ENCODE results near the gene COBL. TPM values are rescaled to one million over a fixed set of nuclear protein-coding genes. Genes with fewer than 3 reads are reported as not detected.

The COBL gene
- total and polyA plus RNA-seq, 2 of the 8 experiments (the other 6 are each of a cell fraction or from before 2014, with no cell fraction given), result 13.8 to 40.4 TPM

DNA sequence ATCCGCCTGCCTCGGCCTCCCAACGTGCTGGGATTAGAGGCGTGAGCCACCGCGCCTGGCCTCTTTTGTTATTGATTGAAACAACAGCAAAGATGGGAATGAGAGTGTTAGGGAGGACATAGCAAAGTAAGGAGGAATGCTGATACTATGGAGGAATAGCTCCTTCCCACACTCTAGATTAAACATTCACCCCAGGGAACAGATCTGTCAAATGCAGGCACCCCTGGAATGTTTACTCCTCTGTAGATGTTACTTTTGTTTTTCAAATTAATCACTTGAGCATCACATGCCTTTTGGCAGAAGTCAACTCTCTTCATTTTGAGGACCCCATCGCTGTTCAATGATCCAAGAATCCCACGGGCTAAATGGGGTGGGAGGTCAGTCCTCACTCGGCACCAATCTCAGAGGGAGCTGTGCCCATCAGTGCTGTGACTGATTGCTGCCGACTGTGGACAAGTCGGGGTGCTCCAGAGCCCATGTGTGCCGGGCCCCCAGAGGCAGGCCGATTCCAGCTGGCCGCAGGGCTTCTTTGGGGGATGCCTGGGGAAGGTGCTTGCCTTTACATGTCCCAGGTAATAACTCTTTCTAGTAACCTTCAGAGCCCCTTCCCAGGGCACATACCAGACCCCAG is 10.2 kb upstream of the COBL start:
- Histone ChIP-seq H3K4ac (replicated peaks; ENCODE audit: insufficient read length, low read depth, low read length) (peak overlapping the region; percentile 40), H4K8ac (ENCODE audit: extremely low read depth, insufficient read depth, low read length) (peak overlapping the region; percentile 95; the same call in 1 of the 2 replicates), H4K91ac (replicated peaks; ENCODE audit: insufficient read length, low read length) (peak overlapping the region; percentile 94), H4K5ac (ENCODE audit: insufficient read length, low read depth, low read length) (peak overlapping the region; percentile 76), H3K4me1 (replicated peaks in 1 of 4; ENCODE audit: control insufficient read depth in 3 of 4, insufficient read depth in 4 of 4, low read length in 3 of 4) (peaks cover 17 to 39% (median 31%) of the 10 kb centered on the region in 4 experiments), H3K18ac (ENCODE audit: extremely low read depth, low read length) (peak overlapping the region; percentile 99), H2AFZ (ENCODE audit: low read length) (no peak overlapping the region), H3K27me3 (replicated peaks in 1 of 4; ENCODE audit: control insufficient read depth in 3 of 4, extremely low read depth in 1 of 4, insufficient read depth in 3 of 4, low read length in 3 of 4) (peaks cover 0 to 3% (median 0%) of the 10 kb centered on the region in 4 experiments; a peak in 1 of 7 replicates), H2BK5ac (ENCODE audit: low read depth, low read length) (peak overlapping the region; percentile 100), H3K14ac (ENCODE audit: insufficient read length) (no peak overlapping the region), H4K20me1 (replicated peaks in 1 of 2; ENCODE audit: control insufficient read depth in 1 of 2, insufficient read depth in 2 of 2, low read length in 2 of 2) (no peaks in the 10 kb centered on the region), H3K9me3 (ENCODE audit: insufficient read depth in 2 of 2, low read depth in 1 of 2, low read length in 1 of 2) (no peaks in the 10 kb centered on the region), H3K27ac (ENCODE audit: low read depth, low read length) (peak overlapping the region; percentile 92), H2BK12ac (ENCODE audit: low read depth, low read length) (peak overlapping the region; percentile 100; the same call in 1 of the 2 replicates), H3K79me1 (ENCODE audit: low read depth, low read length) (no peaks in the 10 kb centered on the region), H2BK15ac (ENCODE audit: low read length) (no peak overlapping the region), H3K4me2 (ENCODE audit: insufficient read depth in 1 of 2, low read depth in 2 of 2, low read length in 2 of 2) (peak overlapping the region; percentile 61 to 69), H3K36me3 (ENCODE audit: control insufficient read depth in 2 of 4, insufficient read depth in 4 of 4, low read length in 3 of 4) (no peaks in the 10 kb centered on the region), H2BK20ac (ENCODE audit: low read length) (peak overlapping the region; percentile 77), H3K79me2 (ENCODE audit: control insufficient read depth in 1 of 2, insufficient read depth in 2 of 2, low read length in 2 of 2) (peaks cover 2 to 20% of the 10 kb centered on the region in 2 experiments; a peak in 3 of 4 replicates), H3K56ac (replicated peaks; ENCODE audit: insufficient read length, low read depth, low read length) (peak overlapping the region; percentile 78), H3K9ac (replicated peaks in 1 of 4; ENCODE audit: extremely low read depth in 1 of 4, low read depth in 3 of 4, low read length in 3 of 4) (peak overlapping the region in 2 of 4 experiments; percentile 55 to 61; a peak in 4 of 7 replicates), H3K4me3 (ENCODE audit: extremely low read depth in 1 of 4, insufficient read depth in 2 of 4, low read depth in 3 of 4, low read length in 4 of 4) (peak overlapping the region; percentile 1 to 46 (median 21); a peak in 5 of 8 replicates), H3K23ac (ENCODE audit: insufficient read length) (no peak overlapping the region), H2BK120ac (replicated peaks; ENCODE audit: low read depth, low read length) (peak overlapping the region; percentile 85), H3K23me2 (ENCODE audit: low read depth, low read length) (peaks cover 6% of the 10 kb centered on the region; the same call in 1 of the 2 replicates), H2AK5ac (ENCODE audit: low read depth, low read length) (peak overlapping the region; percentile 40)
- 3% methylated on average over 14 of the region's 14 CpGs; no CpG with 5 or more reads in 1 of the 2 experiments for WGBS, 2 experiments (ENCODE audit: extremely low coverage in 1 of 2, insufficient coverage in 1 of 2, insufficient read length in 1 of 2, insufficient replicate concordance in 2 of 2, low coverage in 1 of 2, low lambda C conversion rate in 2 of 2, missing lambda C conversion rate in 1 of 2)
- FAIRE-seq (peak; percentile 98), DNase-seq (ENCODE audit: low read depth in 1 of 2, low spot score in 2 of 2) (peak; percentile 82 to 84)
- ChIA-PET POLR2A (ENCODE audit: partially characterized antibody) (interaction anchor here (0.6 to 10.4 kb wide), 35 partner anchors 8 to 535 kb away, joined by 3 to 117 read pairs (median 6); no protein-coding TSS in a partner anchor), CTCF (ENCODE audit: partially characterized antibody) (interaction anchor here (0.7 to 6.4 kb wide), 14 partner anchors 8 to 184 kb away, joined by 3 to 42 read pairs (median 4); no protein-coding TSS in a partner anchor)
- TF ChIP-seq NANOG (IDR thresholded peaks at IDR 0.05; ENCODE audit: insufficient read depth, low read depth, low read length, poor library complexity, severe bottlenecking) (peak; percentile 68), SIN3A (conservative IDR thresholded peaks at IDR 0.05 in 1 of 2, IDR thresholded peaks at IDR 0.05 in 1 of 2; ENCODE audit: low read depth in 1 of 2, low read length in 2 of 2) (peak; percentile 74 to 88; a peak in 2 of 4 replicates), CBX8 (IDR thresholded peaks at IDR 0.05; ENCODE audit: borderline replicate concordance, low read depth, low read length) (no peak), SIRT6 (IDR thresholded peaks at IDR 0.05; ENCODE audit: low read length) (no peak), HDAC2 (IDR thresholded peaks at IDR 0.05; ENCODE audit: borderline replicate concordance in 1 of 2, low read depth in 2 of 2, low read length in 2 of 2) (peak; percentile 55 to 82; a peak in 1 of 4 replicates), RBBP5 (IDR thresholded peaks at IDR 0.05; ENCODE audit: borderline replicate concordance, low read depth, low read length) (peak; percentile 85; the same call in 1 of the 2 replicates), EP300 (IDR thresholded peaks at IDR 0.05; ENCODE audit: borderline replicate concordance in 1 of 2, low read depth in 2 of 2, low read length in 2 of 2) (peak in 1 of 2 experiments; percentile 92; a peak in 1 of 3 replicates), JUND (IDR thresholded peaks at IDR 0.05; ENCODE audit: low read length) (0 out of 2 replicates have a peak, but pooled peaks have one; percentile 18), SP1 (IDR thresholded peaks at IDR 0.05; ENCODE audit: low read depth, low read length) (peak; percentile 90), SP2 (IDR thresholded peaks at IDR 0.05; ENCODE audit: low read length) (no peak), POLR2AphosphoS5 (IDR thresholded peaks at IDR 0.05; ENCODE audit: low read depth, low read length) (peak; percentile 48; the same call in 1 of the 2 replicates)
